H1 (cell line): ENCODE data around the gene GLRX3.

Source experiments
- EP300 ChIP-seq, 2 experiments: IDR thresholded peaks; 1 replicate in 1 of 2; 2 replicates in 1 of 2; pipeline ENCODE4 v1.6.1; 2011 to 2012; ENCODE audit warnings: low read depth in 2 of 2, low read length in 2 of 2, mild to moderate bottlenecking in 2 of 2, borderline replicate concordance in 1 of 2, inconsistent platforms in 1 of 2, moderate library complexity in 1 of 2
- EZH2 ChIP-seq: fragments of 200-600 bp; sonication (generic); IDR thresholded peaks from 2 replicates; pipeline ENCODE4 v1.7.1; 2012; ENCODE audit warnings: low read depth, mild to moderate bottlenecking, moderate library complexity, low read length, inconsistent platforms; ENCODE audit not compliant: severe bottlenecking
- POLR2A ChIP-seq, 2 experiments: IDR thresholded peaks; 1 replicate in 1 of 2; 2 replicates in 1 of 2; pipeline ENCODE4 v1.6.1; 2011; ENCODE audit warnings: low read depth in 2 of 2, low read length in 2 of 2, mild to moderate bottlenecking in 2 of 2; ENCODE audit errors: control extremely low read depth in 1 of 2
- RAD21 ChIP-seq, 2 experiments: IDR thresholded peaks in 1 of 2; conservative IDR thresholded peaks in 1 of 2; 2 replicates each; pipeline ENCODE4 v1.6.1; 2011; ENCODE audit warnings: low read depth in 2 of 2, low read length in 2 of 2, improper control_type of control experiment in 1 of 2, inconsistent platforms in 1 of 2, mild to moderate bottlenecking in 1 of 2, moderate library complexity in 1 of 2
- SP1 ChIP-seq: IDR thresholded peaks from 2 replicates; pipeline ENCODE4 v1.6.1; 2011; ENCODE audit warnings: low read depth, low read length
- SUZ12 ChIP-seq: fragments of 200-600 bp; sonication (generic); IDR thresholded peaks from 2 replicates; pipeline ENCODE4 v1.6.1; 2012; ENCODE audit warnings: mild to moderate bottlenecking, inconsistent platforms, low read length, moderate library complexity, mixed read lengths
- TF ChIP-seq, protein P1 (sequence below), 3 experiments: IDR thresholded peaks; 1 replicate in 2 of 3; 2 replicates in 1 of 3; pipeline versions ENCODE4 v1.5.1 to v1.6.1; 2011; ENCODE audit warnings: low read length in 3 of 3, mild to moderate bottlenecking in 3 of 3, inconsistent platforms in 2 of 3, low read depth in 1 of 3, moderate library complexity in 1 of 3; ENCODE audit not compliant: insufficient read depth in 1 of 3; ENCODE audit errors: control extremely low read depth in 1 of 3

GRCh38 chr10:130221456-130222375 lies 85.5 kb downstream of the GLRX3 start:
- TF ChIP-seq RAD21 (IDR thresholded peaks at IDR 0.05 in 1 of 2, conservative IDR thresholded peaks at IDR 0.05 in 1 of 2; ENCODE audit: low read depth in 2 of 2, low read length in 2 of 2), result no peak
- no peak for TF ChIP-seq SUZ12
- no peak for TF ChIP-seq EP300 (IDR thresholded peaks at IDR 0.05; ENCODE audit: borderline replicate concordance in 1 of 2, low read depth in 2 of 2, low read length in 2 of 2)
- TF ChIP-seq EZH2, result no peak
- no peak for TF ChIP-seq POLR2A (IDR thresholded peaks at IDR 0.05; ENCODE audit: control extremely low read depth in 1 of 2, low read depth in 2 of 2, low read length in 2 of 2)
- TF ChIP-seq SP1, result no peak
- TF ChIP-seq, protein P1, sequence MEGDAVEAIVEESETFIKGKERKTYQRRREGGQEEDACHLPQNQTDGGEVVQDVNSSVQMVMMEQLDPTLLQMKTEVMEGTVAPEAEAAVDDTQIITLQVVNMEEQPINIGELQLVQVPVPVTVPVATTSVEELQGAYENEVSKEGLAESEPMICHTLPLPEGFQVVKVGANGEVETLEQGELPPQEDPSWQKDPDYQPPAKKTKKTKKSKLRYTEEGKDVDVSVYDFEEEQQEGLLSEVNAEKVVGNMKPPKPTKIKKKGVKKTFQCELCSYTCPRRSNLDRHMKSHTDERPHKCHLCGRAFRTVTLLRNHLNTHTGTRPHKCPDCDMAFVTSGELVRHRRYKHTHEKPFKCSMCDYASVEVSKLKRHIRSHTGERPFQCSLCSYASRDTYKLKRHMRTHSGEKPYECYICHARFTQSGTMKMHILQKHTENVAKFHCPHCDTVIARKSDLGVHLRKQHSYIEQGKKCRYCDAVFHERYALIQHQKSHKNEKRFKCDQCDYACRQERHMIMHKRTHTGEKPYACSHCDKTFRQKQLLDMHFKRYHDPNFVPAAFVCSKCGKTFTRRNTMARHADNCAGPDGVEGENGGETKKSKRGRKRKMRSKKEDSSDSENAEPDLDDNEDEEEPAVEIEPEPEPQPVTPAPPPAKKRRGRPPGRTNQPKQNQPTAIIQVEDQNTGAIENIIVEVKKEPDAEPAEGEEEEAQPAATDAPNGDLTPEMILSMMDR (IDR thresholded peaks at IDR 0.05; ENCODE audit: control extremely low read depth in 1 of 3, insufficient read depth in 1 of 3, low read depth in 1 of 3, low read length in 3 of 3), result no peak
